Choroid plexus epithelial cell (primary cell): ENCODE measurements around the gene RNU1-4.
A peak's percentile ranks its signal among the peaks of the same experiment; 100 is the strongest.
"Not testable (repeated sequence)": the region's sequence is repeated elsewhere in the genome, so short reads cannot be mapped to it uniquely, and the experiment has no call there.

ENCODE experiments used
- DNase-seq: peaks from one replicate; pipeline ENCODE4 v3.0.0-alpha.2; 2010; ENCODE audit warnings: low read depth
- H3K4me3 ChIP-seq: 2 replicates; pipeline ENCODE4 v1.5.1; 2011; ENCODE audit warnings: low read depth, mild to moderate bottlenecking, control low read depth, low read length, moderate library complexity
- CTCF ChIP-seq: conservative IDR thresholded peaks from 2 replicates; pipeline ENCODE4 v1.5.1; 2011; ENCODE audit warnings: low read depth, mild to moderate bottlenecking, control low read depth, inconsistent platforms, low read length, moderate library complexity

The RNU1-4 gene

GRCh38 chr1:16717336-16718098, 22.8 kb upstream of the RNU1-4 start:
- H3K4me3 ChIP-seq: no peak overlapping the region
- TF ChIP-seq CTCF: no peak
- DNase-seq: peak; percentile 34

- not testable (repeated sequence) for DNase-seq
These were observed 22.0 kb upstream of the RNU1-4 start for GRCh38 chr1:16718099-16718907.

GRCh38 chr1:16718908-16719533, 21.3 kb upstream of the RNU1-4 start:
- no peak for DNase-seq
- H3K4me3 ChIP-seq: no peak overlapping the region
- TF ChIP-seq CTCF: no peak

More at GRCh38 chr1:16718099-16718907, 22.0 kb upstream of the RNU1-4 start:
- H3K4me3 ChIP-seq: not testable (repeated sequence)

- TF ChIP-seq CTCF: no peak
- no peak overlapping the region for H3K4me3 ChIP-seq
These were observed 20.6 kb upstream of the RNU1-4 start for GRCh38 chr1:16719571-16720350.

GRCh38 chr1:16720351-16721223, 19.7 kb upstream of the RNU1-4 start:
- no peak overlapping the region for H3K4me3 ChIP-seq
- TF ChIP-seq CTCF: no peak
- no peak for DNase-seq

More at GRCh38 chr1:16719571-16720350, 20.6 kb upstream of the RNU1-4 start:
- no peak for DNase-seq

GRCh38 chr1:16721871-16722641, 18.3 kb upstream of the RNU1-4 start:
- H3K4me3 ChIP-seq: no peak overlapping the region
- no peak for DNase-seq
- TF ChIP-seq CTCF: no peak
